ENCODE results near the gene MAP2K5. TPM values are rescaled to one million over a fixed set of nuclear protein-coding genes. Genes with fewer than 3 reads are reported as not detected.

Gene MAP2K5
- total RNA-seq, 1 donor from 2014 or later = 30.7 TPM

DNA sequence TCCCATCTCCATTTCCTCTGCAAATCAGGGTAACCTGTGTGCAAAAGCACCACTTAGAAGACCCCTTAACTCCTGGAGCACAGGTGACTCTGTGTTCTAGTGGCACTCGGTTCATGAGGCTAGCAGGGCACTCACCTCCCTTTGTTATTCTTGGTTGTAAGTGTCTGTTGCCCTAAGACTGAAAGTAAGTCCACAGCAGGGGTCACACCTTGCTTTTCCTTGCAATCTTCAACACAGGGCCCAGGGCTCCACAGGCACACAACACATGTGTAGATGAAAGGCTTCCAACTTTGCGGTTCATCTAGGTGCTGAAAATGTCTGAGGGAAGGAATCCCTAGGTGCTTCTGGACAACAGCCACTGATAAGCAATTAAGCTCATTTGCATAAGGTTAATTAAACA lies 294.5 kb downstream of the MAP2K5 start:
- H3K4me3 Mint-ChIP-seq (ENCODE audit: low read depth) = no peak overlapping the region
- peaks cover 2% of the 10 kb centered on the region for H3K36me3 Mint-ChIP-seq (ENCODE audit: insufficient read depth)
- no peaks in the 10 kb centered on the region for H3K9me3 Mint-ChIP-seq (ENCODE audit: low read depth)
- no peak overlapping the region for H3K27ac Mint-ChIP-seq
- DNase-seq (ENCODE audit: low spot score, unreplicated experiment) = no peak
- TF ChIP-seq, protein P1, sequence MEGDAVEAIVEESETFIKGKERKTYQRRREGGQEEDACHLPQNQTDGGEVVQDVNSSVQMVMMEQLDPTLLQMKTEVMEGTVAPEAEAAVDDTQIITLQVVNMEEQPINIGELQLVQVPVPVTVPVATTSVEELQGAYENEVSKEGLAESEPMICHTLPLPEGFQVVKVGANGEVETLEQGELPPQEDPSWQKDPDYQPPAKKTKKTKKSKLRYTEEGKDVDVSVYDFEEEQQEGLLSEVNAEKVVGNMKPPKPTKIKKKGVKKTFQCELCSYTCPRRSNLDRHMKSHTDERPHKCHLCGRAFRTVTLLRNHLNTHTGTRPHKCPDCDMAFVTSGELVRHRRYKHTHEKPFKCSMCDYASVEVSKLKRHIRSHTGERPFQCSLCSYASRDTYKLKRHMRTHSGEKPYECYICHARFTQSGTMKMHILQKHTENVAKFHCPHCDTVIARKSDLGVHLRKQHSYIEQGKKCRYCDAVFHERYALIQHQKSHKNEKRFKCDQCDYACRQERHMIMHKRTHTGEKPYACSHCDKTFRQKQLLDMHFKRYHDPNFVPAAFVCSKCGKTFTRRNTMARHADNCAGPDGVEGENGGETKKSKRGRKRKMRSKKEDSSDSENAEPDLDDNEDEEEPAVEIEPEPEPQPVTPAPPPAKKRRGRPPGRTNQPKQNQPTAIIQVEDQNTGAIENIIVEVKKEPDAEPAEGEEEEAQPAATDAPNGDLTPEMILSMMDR (IDR thresholded peaks at IDR 0.05; ENCODE audit: unreplicated experiment) = no peak
- peaks cover 68% of the 10 kb centered on the region for H3K27me3 Mint-ChIP-seq
- peaks cover 25% of the 10 kb centered on the region for H3K4me1 Mint-ChIP-seq (ENCODE audit: low read depth)

DNA sequence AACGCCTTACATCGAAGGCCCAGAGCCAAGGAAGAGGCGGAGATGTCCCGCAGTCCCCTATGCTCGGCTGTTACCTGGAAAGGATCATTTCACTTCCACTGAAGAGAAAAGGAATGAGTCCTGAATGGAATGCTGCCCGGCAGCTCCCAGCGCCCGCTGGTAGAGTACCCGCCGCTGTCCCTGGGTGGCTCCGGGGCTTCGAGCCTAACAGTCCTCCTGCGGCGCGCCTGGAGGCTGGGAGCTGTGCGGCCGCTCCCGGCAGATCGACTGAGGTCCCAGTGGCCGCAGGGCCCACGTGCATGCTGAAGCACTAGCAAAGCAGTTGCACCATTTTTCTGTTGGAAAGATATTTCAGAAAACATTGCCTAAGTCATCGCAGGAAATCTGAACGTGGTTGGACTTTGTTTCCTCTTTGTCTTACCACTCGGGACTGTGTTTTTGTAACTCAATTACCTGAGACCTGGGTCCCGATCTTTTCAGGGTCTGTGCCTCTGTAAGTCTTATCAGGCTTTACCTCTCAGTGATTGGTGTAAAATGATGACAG lies 296.4 kb downstream of the MAP2K5 start:
- H3K27me3 Mint-ChIP-seq = peaks cover 50% of the 10 kb centered on the region
- H3K27ac Mint-ChIP-seq = peak overlapping the region; percentile 93

DNA sequence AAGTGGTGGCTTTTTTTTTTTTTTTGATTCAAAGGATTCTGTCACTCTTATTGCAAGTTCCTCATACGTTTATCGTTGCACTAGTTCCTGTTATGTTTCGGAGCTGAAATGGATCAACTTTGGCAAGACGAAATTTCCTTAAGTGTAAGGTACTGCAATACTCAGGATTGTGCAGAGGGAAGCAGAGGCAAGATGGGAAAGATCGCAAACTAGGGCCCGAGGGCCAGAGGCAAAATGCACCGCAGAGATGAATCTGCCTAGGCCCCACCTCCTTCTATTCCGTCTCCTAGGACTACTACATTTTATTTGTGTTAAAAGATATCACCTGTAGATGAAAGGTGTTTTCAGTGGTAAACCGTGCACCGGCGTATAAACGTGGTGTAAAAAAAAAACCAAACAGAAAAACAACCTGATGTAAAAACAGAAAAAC lies 297.0 kb downstream of the MAP2K5 start:
- Mint-ChIP-seq H3K36me3 (ENCODE audit: insufficient read depth) (peaks cover 2% of the 10 kb centered on the region), H3K27me3 (peaks cover 43% of the 10 kb centered on the region), H3K27ac (peak overlapping the region; percentile 100), H3K4me1 (ENCODE audit: low read depth) (peaks cover 26% of the 10 kb centered on the region), H3K9me3 (ENCODE audit: low read depth) (no peaks in the 10 kb centered on the region), H3K4me3 (ENCODE audit: low read depth) (peak overlapping the region; percentile 93)
- TF ChIP-seq, protein P1 (IDR thresholded peaks at IDR 0.05; ENCODE audit: unreplicated experiment) = no peak
- DNase-seq (ENCODE audit: low spot score, unreplicated experiment) = no peak

More for the DNA sequence above, 296.4 kb downstream of the MAP2K5 start:
- Mint-ChIP-seq H3K36me3 (ENCODE audit: insufficient read depth) (peaks cover 2% of the 10 kb centered on the region), H3K4me3 (ENCODE audit: low read depth) (peak overlapping the region; percentile 68), H3K4me1 (ENCODE audit: low read depth) (peaks cover 25% of the 10 kb centered on the region), H3K9me3 (ENCODE audit: low read depth) (no peaks in the 10 kb centered on the region)
- peak; percentile 61 for DNase-seq (ENCODE audit: low spot score, unreplicated experiment)
- TF ChIP-seq, protein P1 (IDR thresholded peaks at IDR 0.05; ENCODE audit: unreplicated experiment) = peak; percentile 20

DNA sequence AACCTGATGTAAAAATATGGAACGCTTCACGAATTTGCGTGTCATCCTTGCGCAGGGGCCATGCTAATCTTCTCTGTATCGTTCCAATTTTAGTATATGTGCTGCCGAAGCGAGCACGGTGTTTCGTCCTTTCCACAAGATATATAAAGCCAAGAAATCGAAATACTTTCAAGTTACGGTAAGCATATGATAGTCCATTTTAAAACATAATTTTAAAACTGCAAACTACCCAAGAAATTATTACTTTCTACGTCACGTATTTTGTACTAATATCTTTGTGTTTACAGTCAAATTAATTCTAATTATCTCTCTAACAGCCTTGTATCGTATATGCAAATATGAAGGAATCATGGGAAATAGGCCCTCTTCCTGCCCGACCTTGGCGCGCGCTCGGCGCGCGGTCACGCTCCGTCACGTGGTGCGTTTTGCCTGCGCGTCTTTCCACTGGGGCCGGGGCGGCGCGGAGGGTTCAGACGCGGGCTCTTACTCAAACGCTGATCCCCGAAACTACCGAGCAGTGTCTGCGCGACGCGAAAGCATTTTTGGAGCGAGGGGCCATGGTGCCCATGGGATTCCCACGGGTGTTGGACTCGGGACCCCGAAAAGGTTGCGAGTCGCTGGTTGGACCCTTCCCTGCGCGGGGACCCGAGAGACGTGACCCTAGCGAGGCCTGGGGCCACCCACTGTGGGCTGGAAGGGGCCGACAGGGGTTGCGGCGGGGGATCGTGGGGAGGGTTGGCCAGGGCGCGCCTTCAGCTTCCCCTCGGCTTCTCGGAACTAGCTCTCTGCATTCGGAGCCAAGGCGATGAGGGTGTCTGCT lies 297.6 kb downstream of the MAP2K5 start, which contains the start of gene RNU6-1:
Gene RNU6-1 (minus strand): TSS at position 117 of the 820 bp plus-strand sequence.
- TF ChIP-seq, protein P1 (IDR thresholded peaks at IDR 0.05; ENCODE audit: unreplicated experiment) = no peak
- Mint-ChIP-seq H3K27me3 (peaks cover 37% of the 10 kb centered on the region), H3K9me3 (ENCODE audit: low read depth) (no peaks in the 10 kb centered on the region), H3K36me3 (ENCODE audit: insufficient read depth) (peaks cover 2% of the 10 kb centered on the region), H3K4me1 (ENCODE audit: low read depth) (peaks cover 26% of the 10 kb centered on the region), H3K4me3 (ENCODE audit: low read depth) (peak within 1 kb of the TSS; percentile 93), H3K27ac (peak within 1 kb of the TSS; percentile 100)
- DNase-seq (ENCODE audit: low spot score, unreplicated experiment) = peak; percentile 92

DNA sequence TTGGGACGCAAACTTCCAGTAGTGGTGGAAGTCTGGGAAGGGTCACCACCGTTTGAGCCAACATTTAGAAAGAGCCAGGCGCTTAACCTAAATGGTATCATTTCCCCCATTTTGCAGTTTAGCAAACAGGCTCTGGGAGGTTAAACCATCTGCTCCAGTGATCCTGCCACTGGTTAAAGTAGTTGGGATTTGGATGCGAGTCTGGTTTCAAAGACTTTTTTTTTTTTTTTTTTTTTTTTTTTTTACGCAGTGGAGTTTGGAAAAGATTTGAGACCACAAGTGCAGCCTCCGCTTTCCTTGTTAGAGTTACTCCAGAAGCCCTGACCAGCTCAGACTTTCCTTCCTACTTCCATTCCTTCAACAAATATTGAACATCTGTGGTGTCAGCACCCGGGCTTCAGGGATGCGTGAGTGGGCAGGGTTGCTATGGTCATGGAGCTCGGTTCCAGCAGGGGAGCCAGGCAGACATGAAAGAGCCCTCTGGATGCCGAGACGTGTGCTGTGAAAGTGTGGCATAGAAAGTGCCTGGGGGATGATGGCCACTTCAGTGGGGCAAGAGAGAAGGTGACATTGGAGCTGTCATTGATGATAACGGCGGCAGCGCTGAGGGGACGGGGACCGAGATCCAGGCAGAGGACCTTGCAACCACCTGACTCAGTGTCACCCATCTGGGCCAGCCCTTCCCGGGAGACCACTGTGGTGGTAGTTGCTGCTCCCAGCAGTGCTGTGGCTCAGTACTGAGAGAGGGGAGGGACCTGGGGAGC lies 298.4 kb downstream of the MAP2K5 start:
- TF ChIP-seq, protein P1 (IDR thresholded peaks at IDR 0.05; ENCODE audit: unreplicated experiment) = no peak
- H3K4me3 Mint-ChIP-seq (ENCODE audit: low read depth) = peak overlapping the region; percentile 93
- peak overlapping the region; percentile 100 for H3K27ac Mint-ChIP-seq
- peaks cover 26% of the 10 kb centered on the region for H3K4me1 Mint-ChIP-seq (ENCODE audit: low read depth)
- DNase-seq (ENCODE audit: low spot score, unreplicated experiment) = no peak
- peaks cover 29% of the 10 kb centered on the region for H3K27me3 Mint-ChIP-seq
- peaks cover 2% of the 10 kb centered on the region for H3K36me3 Mint-ChIP-seq (ENCODE audit: insufficient read depth)
- no peaks in the 10 kb centered on the region for H3K9me3 Mint-ChIP-seq (ENCODE audit: low read depth)
